GM18951 (cell line): Measurements from ENCODE around the gene FOXP1.

Experiments
- POLR2A ChIP-seq: IDR thresholded peaks from 4 replicates; pipeline ENCODE4 v1.6.1; 2011; ENCODE audit warnings: mild to moderate bottlenecking; ENCODE audit not compliant: insufficient read length, insufficient read depth; ENCODE audit errors: extremely low read depth
- in situ Hi-C: fragments of 300-500 bp; cut with MboI; formaldehyde crosslinking; loops from one replicate; pipeline ENCODE4 v1.12.0; 2022; ENCODE audit warnings: low sequenced_read_pairs, mixed read lengths, inconsistent platforms; ENCODE audit not compliant: unreplicated experiment

The FOXP1 gene

DNA sequence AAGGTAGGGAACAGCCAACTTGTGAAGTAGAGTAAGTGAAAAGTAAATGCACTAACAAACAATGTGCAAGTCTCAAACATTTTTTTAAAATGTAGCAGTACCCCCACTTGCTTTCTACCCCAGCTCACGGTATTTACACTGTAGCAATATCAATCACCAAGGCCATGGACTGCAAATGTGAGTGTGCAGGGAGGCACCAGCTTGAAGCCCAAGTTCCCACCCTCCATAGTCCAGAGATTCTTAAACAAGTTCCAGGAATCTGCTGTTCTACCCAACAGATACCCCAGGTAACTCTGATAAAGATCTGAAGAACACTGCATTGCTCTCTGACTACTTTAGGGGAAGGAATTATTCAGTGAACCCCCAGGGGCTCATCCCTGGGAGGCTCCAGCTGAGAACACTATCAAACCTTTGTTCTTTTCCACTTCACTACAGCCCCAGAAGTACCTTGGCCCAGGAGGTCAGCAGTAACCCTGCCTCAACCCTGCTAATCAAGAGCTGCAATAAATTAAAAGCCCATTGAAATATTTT is 86.1 kb downstream of the FOXP1 start:
- TF ChIP-seq POLR2A = no peak
- in situ Hi-C loops = no loop called here

DNA sequence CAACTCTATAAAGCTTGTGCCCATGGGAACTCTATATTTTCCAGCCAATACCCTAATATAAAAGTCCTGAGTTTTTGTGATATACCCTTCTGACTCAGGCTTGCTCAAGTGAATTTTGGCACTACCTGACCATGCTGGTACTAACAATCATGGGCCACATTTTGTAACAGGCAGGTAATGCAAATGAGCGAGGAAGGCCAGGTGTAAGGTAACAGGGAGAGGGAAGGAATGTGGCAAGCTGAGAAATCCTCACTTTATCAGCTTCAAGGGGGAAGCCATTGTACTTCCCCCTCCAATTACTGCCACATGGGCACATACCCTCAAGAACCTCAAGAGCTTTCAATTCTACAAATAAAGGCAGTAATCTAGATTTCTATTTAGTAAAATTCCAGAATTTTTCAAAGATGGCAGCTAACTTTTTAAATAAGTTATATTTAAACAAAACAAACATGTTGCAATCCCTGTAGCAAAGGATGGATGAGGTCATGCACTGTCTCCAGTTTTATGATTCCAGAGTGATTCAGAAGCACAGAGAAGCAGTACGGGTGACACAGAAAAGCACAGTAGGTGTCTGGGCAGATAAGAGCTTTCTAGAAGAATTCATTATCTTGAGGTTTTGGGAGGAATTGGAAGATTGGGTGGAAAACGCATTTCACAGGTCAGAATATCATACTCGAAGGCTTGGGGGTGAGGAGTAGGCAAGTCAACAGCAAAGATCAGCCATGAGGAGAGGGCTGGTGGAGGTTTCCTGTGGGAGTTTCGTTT is 87.6 kb downstream of the FOXP1 start:
- TF ChIP-seq POLR2A = no peak
- in situ Hi-C loops = no loop called here

DNA sequence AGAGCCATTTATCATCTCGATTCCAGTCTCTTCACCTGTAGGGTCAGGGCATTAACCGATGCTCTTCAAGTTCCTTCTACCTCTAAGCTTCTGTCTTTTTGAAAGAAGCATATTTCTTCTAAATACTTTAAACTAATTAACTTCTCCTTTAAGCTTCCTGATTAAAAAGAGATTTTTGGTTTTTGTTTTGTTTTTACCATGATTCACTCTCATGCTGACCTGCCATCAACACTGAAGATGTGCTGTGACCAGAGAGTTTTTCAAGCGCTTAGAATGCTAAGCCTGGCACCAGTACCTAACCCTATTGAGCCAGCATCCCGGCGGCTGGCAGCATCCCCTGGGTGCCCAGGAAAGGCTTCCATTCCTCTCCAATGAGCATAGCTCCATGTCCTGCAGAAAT is 89.3 kb downstream of the FOXP1 start:
- in situ Hi-C loops = no loop called here
- TF ChIP-seq POLR2A = no peak

GRCh38 chr3:71492974-71493771 is 90.4 kb downstream of the FOXP1 start:
- no peak for TF ChIP-seq POLR2A
- in situ Hi-C loops = no loop called here

GRCh38 chr3:71492566-71492965 is 91.0 kb downstream of the FOXP1 start:
- TF ChIP-seq POLR2A = no peak
- in situ Hi-C loops = no loop called here

GRCh38 chr3:71491154-71491752 is 92.3 kb downstream of the FOXP1 start:
- no peak for TF ChIP-seq POLR2A
- in situ Hi-C loops = no loop called here

- no peak for TF ChIP-seq POLR2A
- in situ Hi-C loops = no loop called here
Observed at GRCh38 chr3:71490692-71491091, 92.8 kb downstream of the FOXP1 start.

GRCh38 chr3:71489315-71489761 is 94.2 kb downstream of the FOXP1 start:
- in situ Hi-C loops = no loop called here
- no peak for TF ChIP-seq POLR2A

DNA sequence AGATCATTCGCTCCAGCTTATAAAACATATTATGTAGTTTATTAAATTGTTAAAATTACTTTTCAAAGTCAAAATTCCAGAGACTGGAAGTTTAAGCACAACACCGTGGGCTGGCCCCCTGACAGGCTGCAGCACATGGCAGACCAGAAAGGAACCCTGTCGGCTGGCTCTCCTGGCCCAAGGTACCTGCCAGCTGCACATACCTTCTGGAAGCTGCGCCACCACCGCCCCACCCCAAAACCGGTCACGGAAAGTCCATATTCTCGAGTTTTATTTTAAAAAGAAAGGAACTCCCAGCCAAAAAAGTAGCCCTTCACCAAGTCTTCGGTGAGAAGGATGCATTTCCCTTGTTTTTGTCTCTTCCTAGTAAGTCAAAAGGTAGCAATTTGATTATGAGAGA is 94.6 kb downstream of the FOXP1 start:
- no peak for TF ChIP-seq POLR2A
- in situ Hi-C loops = no loop called here

DNA sequence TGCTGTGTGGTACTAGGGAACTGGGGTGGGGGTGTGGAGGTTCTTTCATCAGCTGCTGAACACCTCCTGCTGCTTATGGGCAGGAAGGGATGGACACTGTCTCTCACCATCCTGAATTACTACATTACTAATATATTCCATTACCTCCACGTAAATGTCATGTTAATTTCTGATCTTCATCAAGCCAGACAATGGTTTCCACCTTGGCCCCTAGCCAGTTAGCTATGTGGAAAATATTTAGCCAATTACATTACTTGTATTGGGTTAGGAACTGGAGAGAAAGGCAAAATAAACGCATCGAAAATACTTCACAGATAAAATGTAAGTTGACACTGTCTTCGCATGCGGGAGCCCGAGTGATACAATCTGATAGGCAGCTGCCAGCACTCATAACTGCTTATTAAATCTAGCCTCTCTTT is 95.1 kb downstream of the FOXP1 start:
- in situ Hi-C loops = no loop called here
- TF ChIP-seq POLR2A = no peak

- TF ChIP-seq POLR2A = no peak
- in situ Hi-C loops = no loop called here
Observed at GRCh38 chr3:71487418-71487817, 96.1 kb downstream of the FOXP1 start.

GRCh38 chr3:71486831-71487230 is 96.7 kb downstream of the FOXP1 start:
- in situ Hi-C loops = no loop called here
- TF ChIP-seq POLR2A = no peak

GRCh38 chr3:71485896-71486295 is 97.6 kb downstream of the FOXP1 start:
- TF ChIP-seq POLR2A = no peak
- in situ Hi-C loops = no loop called here

- in situ Hi-C loops = no loop called here
- no peak for TF ChIP-seq POLR2A
Observed at GRCh38 chr3:71484452-71484851, 99.1 kb downstream of the FOXP1 start.

DNA sequence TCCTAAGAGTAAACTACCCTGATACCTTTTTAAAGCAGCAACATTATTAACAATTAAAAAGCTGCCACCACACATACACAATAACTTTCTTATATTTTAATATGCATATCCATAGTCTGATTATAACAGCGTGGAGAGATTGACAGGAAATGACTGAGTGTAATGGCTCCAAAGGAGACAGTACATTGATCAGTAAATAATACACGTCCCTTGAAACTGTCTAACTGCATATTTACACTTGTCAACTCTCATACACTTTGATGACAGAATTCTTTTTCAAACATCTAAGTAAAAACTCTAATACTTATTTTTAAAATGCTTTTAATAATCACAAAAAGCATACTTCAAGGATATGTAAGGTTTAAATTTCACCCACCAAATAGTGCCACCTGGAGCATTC is 99.5 kb downstream of the FOXP1 start:
- in situ Hi-C loops = no loop called here
- TF ChIP-seq POLR2A = no peak
